Fibroblast of the aortic adventitia (primary cell): ENCODE measurements around the gene FOXP3. TPM values are rescaled to one million over a fixed set of nuclear protein-coding genes. Genes with fewer than 3 reads are reported as not detected.

Experiments
- DNase-seq: peaks from one replicate; pipeline ENCODE4 v3.0.0-alpha.2; 2010; ENCODE audit warnings: low read depth
- H3K4me3 ChIP-seq: 2 replicates; pipeline ENCODE4 v1.5.1; 2011; ENCODE audit warnings: low read depth, mild to moderate bottlenecking, control low read depth, low read length, moderate library complexity
- total RNA-seq: library from RNA; depleted of rRNA; stranded (reverse); fragments of >200 nt; gene quantifications from 2 replicates; pipeline ENCODE4 v1.2.3, GENCODE V29; 2012; ENCODE audit warnings: low replicate concordance
- TF ChIP-seq, protein P1 (sequence below): IDR thresholded peaks from 2 replicates; pipeline ENCODE4 v1.5.1; 2011; ENCODE audit warnings: mild to moderate bottlenecking, low read length, control low read depth, inconsistent platforms; ENCODE audit not compliant: insufficient read depth

FOXP3 gene
- total RNA-seq, 1 donor = not detected

- TF ChIP-seq, protein P1, sequence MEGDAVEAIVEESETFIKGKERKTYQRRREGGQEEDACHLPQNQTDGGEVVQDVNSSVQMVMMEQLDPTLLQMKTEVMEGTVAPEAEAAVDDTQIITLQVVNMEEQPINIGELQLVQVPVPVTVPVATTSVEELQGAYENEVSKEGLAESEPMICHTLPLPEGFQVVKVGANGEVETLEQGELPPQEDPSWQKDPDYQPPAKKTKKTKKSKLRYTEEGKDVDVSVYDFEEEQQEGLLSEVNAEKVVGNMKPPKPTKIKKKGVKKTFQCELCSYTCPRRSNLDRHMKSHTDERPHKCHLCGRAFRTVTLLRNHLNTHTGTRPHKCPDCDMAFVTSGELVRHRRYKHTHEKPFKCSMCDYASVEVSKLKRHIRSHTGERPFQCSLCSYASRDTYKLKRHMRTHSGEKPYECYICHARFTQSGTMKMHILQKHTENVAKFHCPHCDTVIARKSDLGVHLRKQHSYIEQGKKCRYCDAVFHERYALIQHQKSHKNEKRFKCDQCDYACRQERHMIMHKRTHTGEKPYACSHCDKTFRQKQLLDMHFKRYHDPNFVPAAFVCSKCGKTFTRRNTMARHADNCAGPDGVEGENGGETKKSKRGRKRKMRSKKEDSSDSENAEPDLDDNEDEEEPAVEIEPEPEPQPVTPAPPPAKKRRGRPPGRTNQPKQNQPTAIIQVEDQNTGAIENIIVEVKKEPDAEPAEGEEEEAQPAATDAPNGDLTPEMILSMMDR = no peak
- no peak for DNase-seq
- peak overlapping the region; percentile 62 for H3K4me3 ChIP-seq
These were observed 4.1 kb upstream of the FOXP3 start for GRCh38 chrX:49268702-49269009.

DNA sequence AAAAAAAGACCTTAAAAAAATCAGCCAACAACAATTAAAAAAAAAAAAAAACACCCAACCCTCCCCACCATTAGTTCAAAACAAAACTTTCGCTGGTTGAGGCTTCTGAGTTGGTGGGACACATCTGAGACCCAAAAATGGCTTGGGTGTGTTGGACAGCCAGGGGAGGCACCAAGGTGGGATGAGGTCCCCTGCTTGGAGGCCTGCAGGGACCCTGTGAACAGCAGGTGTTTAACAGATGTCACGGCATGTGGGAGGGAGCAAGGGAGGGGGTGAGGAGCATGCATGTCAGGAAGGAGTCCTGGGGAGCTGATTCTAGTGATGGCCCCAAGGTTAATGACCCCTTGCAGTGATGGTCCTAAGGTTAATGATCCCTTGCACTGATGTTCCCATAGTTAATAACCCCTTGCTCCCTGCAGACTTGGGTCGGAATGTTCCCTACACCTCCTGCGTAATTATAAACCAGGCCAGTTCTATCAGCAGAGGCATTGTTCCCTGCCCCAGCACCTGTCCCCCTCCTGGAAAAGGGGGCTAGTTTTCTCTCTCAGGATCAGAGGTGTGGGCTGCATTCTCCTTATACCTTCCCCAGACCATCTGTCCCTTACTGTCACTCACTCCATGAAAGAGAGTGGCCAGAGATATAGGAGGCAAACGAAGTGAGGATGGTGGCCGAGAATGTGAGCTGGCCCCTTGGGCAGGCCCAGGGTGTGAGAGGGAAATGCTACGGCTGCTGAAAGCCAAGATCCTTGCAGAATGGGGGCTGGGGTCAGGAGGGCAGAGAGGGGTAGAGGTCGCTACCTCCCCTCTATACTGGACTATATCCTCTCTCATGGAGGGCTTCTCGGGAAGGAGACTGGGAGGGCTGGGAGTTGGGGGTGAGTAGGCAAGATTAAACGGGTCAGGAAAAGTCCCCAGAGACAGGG is 2.3 kb upstream of the FOXP3 start:
- TF ChIP-seq, protein P1 = no peak
- H3K4me3 ChIP-seq = no peak overlapping the region
- no peak for DNase-seq

- DNase-seq = no peak
- H3K4me3 ChIP-seq = no peak overlapping the region
- TF ChIP-seq, protein P1 = no peak
These were observed 879 bp downstream of the FOXP3 start for GRCh38 chrX:49263631-49264030.

DNA sequence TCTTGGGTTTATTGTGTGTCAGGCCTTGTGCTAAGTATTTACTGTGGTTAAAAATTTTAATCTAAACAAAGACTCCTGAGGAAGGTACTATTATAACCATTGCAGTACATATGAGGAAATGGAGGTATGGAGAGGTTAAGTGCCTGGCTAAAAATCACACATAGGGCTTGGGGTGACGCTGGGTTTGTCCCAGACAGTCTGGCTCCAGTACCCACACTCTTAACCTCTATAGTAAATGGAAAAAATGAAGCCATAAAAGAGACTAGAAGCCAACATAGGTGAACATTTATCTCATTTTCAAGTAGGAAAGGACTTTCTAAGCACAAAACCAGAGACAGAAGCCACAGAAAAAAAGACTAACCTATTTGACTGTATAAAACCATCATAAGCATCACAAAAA is 1.9 kb downstream of the FOXP3 start:
- no peak overlapping the region for H3K4me3 ChIP-seq
- no peak for DNase-seq
- TF ChIP-seq, protein P1 = no peak

DNA sequence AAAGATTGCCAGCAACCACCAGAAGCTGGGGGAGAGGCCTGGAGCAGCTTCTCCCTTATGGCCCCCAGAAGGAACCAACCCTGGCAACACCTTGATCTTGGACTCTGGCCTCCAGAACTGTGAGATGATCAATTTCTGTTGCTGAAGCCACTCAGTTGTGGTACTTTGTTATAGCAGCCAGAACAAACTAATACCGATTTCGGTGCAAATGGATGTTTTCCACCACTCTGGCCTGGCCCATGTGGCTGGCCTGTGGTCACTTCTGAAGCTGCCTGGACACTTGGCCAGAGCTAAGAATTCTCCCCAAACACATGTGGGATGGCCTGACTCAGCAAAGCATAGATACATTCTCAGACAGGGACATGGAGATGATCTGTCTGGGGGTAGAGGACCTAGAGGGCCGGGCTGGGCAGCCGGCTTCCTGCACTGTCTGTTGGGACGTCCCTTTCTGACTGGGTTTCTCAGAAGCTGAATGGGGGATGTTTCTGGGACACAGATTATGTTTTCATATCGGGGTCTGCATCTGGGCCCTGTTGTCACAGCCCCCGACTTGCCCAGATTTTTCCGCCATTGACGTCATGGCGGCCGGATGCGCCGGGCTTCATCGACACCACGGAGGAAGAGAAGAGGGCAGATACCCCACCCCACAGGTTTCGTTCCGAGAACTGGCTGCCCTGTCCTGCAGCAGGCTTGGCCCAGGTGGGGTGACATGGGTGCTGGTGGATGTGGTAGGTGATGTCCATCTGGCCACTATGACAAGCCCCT is 4.1 kb downstream of the FOXP3 start:
- no peak overlapping the region for H3K4me3 ChIP-seq
- TF ChIP-seq, protein P1 = no peak
- no peak for DNase-seq

GRCh38 chrX:49258749-49259124 is 5.8 kb downstream of the FOXP3 start:
- DNase-seq = no peak
- TF ChIP-seq, protein P1 = no peak
- H3K4me3 ChIP-seq = no peak overlapping the region
